H1 (cell line): ENCODE data around the gene CLEC4F.

ENCODE experiments used
- CTCF ChIP-seq, 3 experiments: IDR thresholded peaks; 1 replicate in 2 of 3; 2 replicates in 1 of 3; pipeline versions ENCODE4 v1.5.1 to v1.6.1; 2011; ENCODE audit warnings: low read length in 3 of 3, mild to moderate bottlenecking in 3 of 3, inconsistent platforms in 2 of 3, low read depth in 1 of 3, moderate library complexity in 1 of 3; ENCODE audit not compliant: insufficient read depth in 1 of 3; ENCODE audit errors: control extremely low read depth in 1 of 3
- EP300 ChIP-seq, 2 experiments: IDR thresholded peaks; 1 replicate in 1 of 2; 2 replicates in 1 of 2; pipeline ENCODE4 v1.6.1; 2011 to 2012; ENCODE audit warnings: low read depth in 2 of 2, low read length in 2 of 2, mild to moderate bottlenecking in 2 of 2, borderline replicate concordance in 1 of 2, inconsistent platforms in 1 of 2, moderate library complexity in 1 of 2
- NRF1 ChIP-seq: IDR thresholded peaks from 2 replicates; pipeline ENCODE4 v1.6.1; 2011; ENCODE audit warnings: mild to moderate bottlenecking, low read depth, low read length, improper control_type of control experiment
- POLR2A ChIP-seq, 2 experiments: IDR thresholded peaks; 1 replicate in 1 of 2; 2 replicates in 1 of 2; pipeline ENCODE4 v1.6.1; 2011; ENCODE audit warnings: low read depth in 2 of 2, low read length in 2 of 2, mild to moderate bottlenecking in 2 of 2; ENCODE audit errors: control extremely low read depth in 1 of 2
- TAF1 ChIP-seq: IDR thresholded peaks from 2 replicates; pipeline ENCODE4 v1.6.1; 2011; ENCODE audit warnings: mild to moderate bottlenecking, low read depth, low read length
- ZNF274 ChIP-seq: IDR thresholded peaks from 2 replicates; pipeline ENCODE4 v1.7.0; 2012; ENCODE audit warnings: low read length, borderline replicate concordance; ENCODE audit errors: extremely low read depth

DNA sequence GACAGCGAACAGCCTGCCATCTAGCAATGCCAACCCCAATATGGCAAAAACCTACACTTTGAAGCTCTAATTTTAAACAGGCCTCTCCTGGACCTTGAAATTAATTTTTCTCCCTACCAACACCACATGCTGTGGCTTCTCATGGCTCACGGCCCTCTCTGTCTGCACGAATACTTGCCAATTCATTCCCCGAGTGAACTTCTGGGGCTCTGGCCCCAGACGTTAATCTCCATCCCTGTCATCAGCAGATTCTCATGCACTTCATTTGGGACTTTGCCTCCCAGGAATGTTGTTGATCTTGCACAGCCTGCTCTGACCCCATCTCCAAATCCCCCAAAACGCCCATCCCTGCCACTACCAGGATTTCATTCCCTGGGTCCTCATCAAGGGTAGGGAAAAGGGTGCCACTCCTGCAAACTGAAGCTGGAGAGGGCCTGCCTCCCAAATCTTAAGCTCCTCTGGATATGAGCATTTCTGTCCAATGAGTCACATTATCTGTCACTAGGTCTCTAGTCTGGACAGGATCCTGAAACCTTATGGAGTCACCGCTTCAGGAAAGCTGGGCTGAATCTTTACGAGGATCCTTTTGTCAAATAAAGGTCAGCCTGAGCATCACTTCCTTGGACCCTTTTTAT, 40.4 kb downstream of the CLEC4F start:
- no peak for TF ChIP-seq ZNF274
- TF ChIP-seq EP300 (IDR thresholded peaks at IDR 0.05; ENCODE audit: borderline replicate concordance in 1 of 2, low read depth in 2 of 2, low read length in 2 of 2), result no peak
- TF ChIP-seq NRF1, result no peak
- TF ChIP-seq CTCF (IDR thresholded peaks at IDR 0.05; ENCODE audit: control extremely low read depth in 1 of 3, insufficient read depth in 1 of 3, low read depth in 1 of 3, low read length in 3 of 3), result no peak
- no peak for TF ChIP-seq TAF1
- no peak for TF ChIP-seq POLR2A (IDR thresholded peaks at IDR 0.05; ENCODE audit: control extremely low read depth in 1 of 2, low read depth in 2 of 2, low read length in 2 of 2)
